ENCODE measurements around the gene EZR. TPM values are rescaled to one million over a fixed set of nuclear protein-coding genes. Genes with fewer than 3 reads are reported as not detected.
A peak's percentile ranks its signal among the peaks of the same experiment; 100 is the strongest.

EZR gene
- total and polyA plus RNA-seq, 2 of the 13 experiments (the other 11 are each of a cell fraction or from before 2014, with no cell fraction given), result 34.7 to 60.3 TPM

GRCh38 chr6:158793432-158793831 is 25.7 kb downstream of the EZR start:
- no peak overlapping the region for H3K4me2 ChIP-seq (ENCODE audit: low read depth, low read length)
- intact Hi-C loops (cut with micrococcal nuclease; ENCODE audit: unreplicated experiment) (loop anchor here (1.0 to 5.0 kb wide), 2 partner anchors 86 to 179 kb away; no protein-coding TSS in a partner anchor), in situ Hi-C loops (cut with HindIII; ENCODE audit: extremely low pct_ligation_motif_present, low pct_unique_long_range_greater_than_20kb) (no loop called here)
- no peaks in the 10 kb centered on the region for H3K27me3 ChIP-seq (ENCODE audit: control insufficient read depth in 1 of 2, insufficient read depth in 2 of 2, low read length in 2 of 2)
- WGBS (ENCODE audit: low lambda C conversion rate), result 38% methylated on average over 1 of the region's 1 CpG
- no peak overlapping the region for H2AFZ ChIP-seq (ENCODE audit: low read length)
- peaks cover 1 to 8% of the 10 kb centered on the region in 2 experiments; a peak in 2 of 5 replicates for H3K36me3 ChIP-seq (replicated peaks in 1 of 2; ENCODE audit: control insufficient read depth in 1 of 2, insufficient read depth in 2 of 2, low read length in 2 of 2)
- no peak overlapping the region for H3K4me3 ChIP-seq (replicated peaks in 1 of 3; ENCODE audit: insufficient read depth in 1 of 3, low read depth in 2 of 3, low read length in 3 of 3)
- H3K9ac ChIP-seq (ENCODE audit: insufficient read depth, low read depth, low read length), result no peak overlapping the region
- peaks cover 44% of the 10 kb centered on the region for H3K79me2 ChIP-seq (ENCODE audit: insufficient read depth, low read length)
- H3K27ac ChIP-seq (ENCODE audit: extremely low read length, insufficient read depth, low read length), result no peak overlapping the region
- FAIRE-seq (no peak), DNase-seq (ENCODE audit: low spot score) (peak; percentile 66), ATAC-seq (peak; percentile 84)
- H4K20me1 ChIP-seq (ENCODE audit: insufficient read depth, low read length), result 0 out of 2 replicates have a peak, but pooled peaks cover 3% of the 10 kb centered on the region
- H3K4me1 ChIP-seq (ENCODE audit: insufficient read depth, low read length), result peaks cover 45% of the 10 kb centered on the region
- ChIA-PET POLR2A (no interaction called here), CTCF (ENCODE audit: low intra/inter-chr PET ratio, low total read pairs) (interaction anchor here (2.8 kb wide), 1 partner anchor 179 kb away, joined by 19 read pairs; no protein-coding TSS in a partner anchor)
- no peaks in the 10 kb centered on the region for H3K9me3 ChIP-seq (ENCODE audit: low read length)
- no TSS peak for BruUV-seq (replicated peaks)
- TF ChIP-seq AKAP8 (CRISPR knock-in tag; IDR thresholded peaks at IDR 0.05), result no peak
- TF ChIP-seq CEBPG (CRISPR knock-in tag; IDR thresholded peaks at IDR 0.05), result no peak
- no peak for TF ChIP-seq EEA1 (CRISPR knock-in tag; IDR thresholded peaks at IDR 0.05; ENCODE audit: borderline replicate concordance)
- no peak for TF ChIP-seq ZNF234 (CRISPR knock-in tag; conservative IDR thresholded peaks at IDR 0.05)
- TF ChIP-seq NR1H2 (CRISPR knock-in tag; IDR thresholded peaks at IDR 0.05; ENCODE audit: borderline replicate concordance, low read depth), result no peak
- peak; percentile 64 for TF ChIP-seq RAD21 (CRISPR knock-in tag; IDR thresholded peaks at IDR 0.05)
- no peak for TF ChIP-seq ZNF710 (CRISPR knock-in tag; IDR thresholded peaks at IDR 0.05; ENCODE audit: borderline replicate concordance)
- peak; percentile 50 for TF ChIP-seq CTCF (CRISPR knock-in tag; IDR thresholded peaks at IDR 0.05)
- TF ChIP-seq ZBTB38 (CRISPR knock-in tag; IDR thresholded peaks at IDR 0.05), result no peak
- TF ChIP-seq, protein P1, sequence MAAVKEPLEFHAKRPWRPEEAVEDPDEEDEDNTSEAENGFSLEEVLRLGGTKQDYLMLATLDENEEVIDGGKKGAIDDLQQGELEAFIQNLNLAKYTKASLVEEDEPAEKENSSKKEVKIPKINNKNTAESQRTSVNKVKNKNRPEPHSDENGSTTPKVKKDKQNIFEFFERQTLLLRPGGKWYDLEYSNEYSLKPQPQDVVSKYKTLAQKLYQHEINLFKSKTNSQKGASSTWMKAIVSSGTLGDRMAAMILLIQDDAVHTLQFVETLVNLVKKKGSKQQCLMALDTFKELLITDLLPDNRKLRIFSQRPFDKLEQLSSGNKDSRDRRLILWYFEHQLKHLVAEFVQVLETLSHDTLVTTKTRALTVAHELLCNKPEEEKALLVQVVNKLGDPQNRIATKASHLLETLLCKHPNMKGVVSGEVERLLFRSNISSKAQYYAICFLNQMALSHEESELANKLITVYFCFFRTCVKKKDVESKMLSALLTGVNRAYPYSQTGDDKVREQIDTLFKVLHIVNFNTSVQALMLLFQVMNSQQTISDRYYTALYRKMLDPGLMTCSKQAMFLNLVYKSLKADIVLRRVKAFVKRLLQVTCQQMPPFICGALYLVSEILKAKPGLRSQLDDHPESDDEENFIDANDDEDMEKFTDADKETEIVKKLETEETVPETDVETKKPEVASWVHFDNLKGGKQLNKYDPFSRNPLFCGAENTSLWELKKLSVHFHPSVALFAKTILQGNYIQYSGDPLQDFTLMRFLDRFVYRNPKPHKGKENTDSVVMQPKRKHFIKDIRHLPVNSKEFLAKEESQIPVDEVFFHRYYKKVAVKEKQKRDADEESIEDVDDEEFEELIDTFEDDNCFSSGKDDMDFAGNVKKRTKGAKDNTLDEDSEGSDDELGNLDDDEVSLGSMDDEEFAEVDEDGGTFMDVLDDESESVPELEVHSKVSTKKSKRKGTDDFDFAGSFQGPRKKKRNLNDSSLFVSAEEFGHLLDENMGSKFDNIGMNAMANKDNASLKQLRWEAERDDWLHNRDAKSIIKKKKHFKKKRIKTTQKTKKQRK (IDR thresholded peaks at IDR 0.05; ENCODE audit: low read length), result no peak
- peak; percentile 39; the same call in 1 of the 2 replicates for TF ChIP-seq MIXL1 (CRISPR knock-in tag; IDR thresholded peaks at IDR 0.05)
- TF ChIP-seq POGZ (CRISPR knock-in tag; IDR thresholded peaks at IDR 0.05), result no peak
- TF ChIP-seq ZFP37 (CRISPR knock-in tag; IDR thresholded peaks at IDR 0.05; ENCODE audit: borderline replicate concordance), result no peak
- TF ChIP-seq ZNF569 (CRISPR knock-in tag; IDR thresholded peaks at IDR 0.05; ENCODE audit: borderline replicate concordance), result no peak
- TF ChIP-seq STAG1 (CRISPR knock-in tag; IDR thresholded peaks at IDR 0.05), result peak; percentile 81
- TF ChIP-seq ZNF138 (CRISPR knock-in tag; IDR thresholded peaks at IDR 0.05; ENCODE audit: low read depth), result no peak
- TF ChIP-seq ZNF788 (CRISPR knock-in tag; IDR thresholded peaks at IDR 0.05; ENCODE audit: borderline replicate concordance), result no peak
- peak; percentile 64 for TF ChIP-seq SMC3 (IDR thresholded peaks at IDR 0.05; ENCODE audit: low read length)
- no peak for TF ChIP-seq SIX4 (CRISPR knock-in tag; IDR thresholded peaks at IDR 0.05)
